ENCODE results near the gene KLHL29. TPM values are rescaled to one million over a fixed set of nuclear protein-coding genes. Genes with fewer than 3 reads are reported as not detected.

The KLHL29 gene
- total RNA-seq, 1 experiment from 2014 or later = 16.7 TPM

DNA sequence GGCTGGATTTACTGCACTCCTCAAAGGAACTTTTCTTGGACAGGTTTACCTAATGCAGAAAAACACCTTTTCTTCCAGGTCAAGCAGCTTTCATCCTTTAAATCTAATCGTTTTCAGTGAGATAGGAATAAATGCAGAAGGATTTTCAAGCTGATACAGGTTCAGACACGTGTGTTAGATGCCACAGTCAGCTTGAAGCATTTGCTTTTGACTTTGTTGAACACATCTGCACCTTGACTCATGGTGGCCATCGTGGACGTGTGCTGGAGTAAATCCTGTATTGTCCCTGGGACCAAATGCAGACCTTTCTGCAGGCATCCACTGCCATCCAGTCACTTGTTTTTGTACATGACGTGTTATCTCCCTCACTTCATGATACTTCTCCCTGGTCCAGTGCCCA, 61.9 kb downstream of the KLHL29 start:
- DNase-seq (ENCODE audit: low read depth, low spot score) = no peak
- Histone ChIP-seq H3K9ac (ENCODE audit: low read length) (no peak overlapping the region), H3K36me3 (ENCODE audit: control insufficient read depth in 1 of 2, insufficient read depth in 2 of 2, low read length in 2 of 2) (no peaks in the 10 kb centered on the region), H3K27me3 (ENCODE audit: insufficient read depth, low read length) (no peaks in the 10 kb centered on the region), H2AFZ (ENCODE audit: low read depth, low read length, poor library complexity, severe bottlenecking) (no peak overlapping the region), H3K4me1 (ENCODE audit: control insufficient read depth in 1 of 2, insufficient read depth in 2 of 2, low read length in 2 of 2) (no peaks in the 10 kb centered on the region), H3K4me2 (ENCODE audit: low read length) (no peak overlapping the region), H3K9me3 (ENCODE audit: control insufficient read depth in 1 of 2, insufficient read depth in 1 of 2, low read depth in 1 of 2, low read length in 2 of 2) (no peaks in the 10 kb centered on the region), H3K9me2 (ENCODE audit: insufficient read depth) (no peaks in the 10 kb centered on the region), H3K4me3 (replicated peaks in 1 of 2; ENCODE audit: low read depth in 1 of 2, low read length in 2 of 2) (no peak overlapping the region), H3K27ac (ENCODE audit: low read depth, low read length) (no peak overlapping the region), H4K20me1 (ENCODE audit: insufficient read depth) (no peaks in the 10 kb centered on the region), H3K79me2 (ENCODE audit: insufficient read depth, low read length) (peaks cover 4% of the 10 kb centered on the region; the same call in 1 of the 2 replicates)
- RAD21 ChIA-PET (ENCODE audit: low non-redundant PET in 1 of 2, low total read pairs in 2 of 2, uncharacterized antibody in 2 of 2, unreplicated experiment in 2 of 2) = no interaction called here
- CTCF ChIA-PET = no interaction called here
- no TSS peak for BruUV-seq (replicated peaks)
- no peak for TF ChIP-seq YY1 (IDR thresholded peaks at IDR 0.05; ENCODE audit: extremely low read depth, insufficient replicate concordance, low read depth, low read length)
- TF ChIP-seq SP1 (IDR thresholded peaks at IDR 0.05; ENCODE audit: low read depth) = no peak
- TF ChIP-seq ZFX (IDR thresholded peaks at IDR 0.05) = no peak
- TF ChIP-seq ZNF274 (IDR thresholded peaks at IDR 0.05; ENCODE audit: low read depth, low read length) = no peak
- TF ChIP-seq, protein P1, sequence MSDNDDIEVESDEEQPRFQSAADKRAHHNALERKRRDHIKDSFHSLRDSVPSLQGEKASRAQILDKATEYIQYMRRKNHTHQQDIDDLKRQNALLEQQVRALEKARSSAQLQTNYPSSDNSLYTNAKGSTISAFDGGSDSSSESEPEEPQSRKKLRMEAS (IDR thresholded peaks at IDR 0.05) = no peak
- TF ChIP-seq, protein P2, sequence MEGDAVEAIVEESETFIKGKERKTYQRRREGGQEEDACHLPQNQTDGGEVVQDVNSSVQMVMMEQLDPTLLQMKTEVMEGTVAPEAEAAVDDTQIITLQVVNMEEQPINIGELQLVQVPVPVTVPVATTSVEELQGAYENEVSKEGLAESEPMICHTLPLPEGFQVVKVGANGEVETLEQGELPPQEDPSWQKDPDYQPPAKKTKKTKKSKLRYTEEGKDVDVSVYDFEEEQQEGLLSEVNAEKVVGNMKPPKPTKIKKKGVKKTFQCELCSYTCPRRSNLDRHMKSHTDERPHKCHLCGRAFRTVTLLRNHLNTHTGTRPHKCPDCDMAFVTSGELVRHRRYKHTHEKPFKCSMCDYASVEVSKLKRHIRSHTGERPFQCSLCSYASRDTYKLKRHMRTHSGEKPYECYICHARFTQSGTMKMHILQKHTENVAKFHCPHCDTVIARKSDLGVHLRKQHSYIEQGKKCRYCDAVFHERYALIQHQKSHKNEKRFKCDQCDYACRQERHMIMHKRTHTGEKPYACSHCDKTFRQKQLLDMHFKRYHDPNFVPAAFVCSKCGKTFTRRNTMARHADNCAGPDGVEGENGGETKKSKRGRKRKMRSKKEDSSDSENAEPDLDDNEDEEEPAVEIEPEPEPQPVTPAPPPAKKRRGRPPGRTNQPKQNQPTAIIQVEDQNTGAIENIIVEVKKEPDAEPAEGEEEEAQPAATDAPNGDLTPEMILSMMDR (IDR thresholded peaks at IDR 0.05 in 2 of 3, conservative IDR thresholded peaks at IDR 0.05 in 1 of 3; ENCODE audit: borderline replicate concordance in 1 of 3, insufficient read depth in 1 of 3, low read depth in 2 of 3, low read length in 2 of 3) = no peak
- TF ChIP-seq CEBPB (IDR thresholded peaks at IDR 0.05; ENCODE audit: low read depth) = no peak
- intact Hi-C loops (cut with micrococcal nuclease) = no loop called here
- no peak for ATAC-seq
- POLR2A ChIA-PET = no interaction called here

DNA sequence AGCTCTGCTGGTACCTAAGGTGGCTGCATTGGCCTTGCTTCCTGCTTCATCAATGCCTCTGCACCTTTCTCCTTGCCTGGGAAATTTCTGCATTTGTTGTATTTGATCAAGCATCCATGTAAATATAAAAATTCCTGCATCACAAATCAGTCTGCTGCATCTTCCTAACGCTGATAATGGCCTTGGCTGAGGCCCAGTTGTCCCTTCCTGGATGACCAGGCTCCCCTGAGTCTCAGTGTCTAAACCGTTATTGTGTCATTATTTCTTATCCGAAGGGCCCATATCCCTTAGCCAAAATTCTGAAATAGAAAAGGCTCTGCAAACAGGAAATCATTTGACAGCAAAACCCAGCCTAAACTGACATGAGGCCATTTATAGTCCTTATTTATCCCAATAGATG, 62.4 kb downstream of the KLHL29 start:
- no peak overlapping the region for H3K4me3 ChIP-seq (replicated peaks in 1 of 2; ENCODE audit: low read depth in 1 of 2, low read length in 2 of 2)
- POLR2A ChIA-PET = no interaction called here
- H2AFZ ChIP-seq (ENCODE audit: low read depth, low read length, poor library complexity, severe bottlenecking) = no peak overlapping the region
- no TSS peak for BruUV-seq (replicated peaks)
- ATAC-seq = no peak
- intact Hi-C loops (cut with micrococcal nuclease) = no loop called here
- no peak for TF ChIP-seq SIN3A (IDR thresholded peaks at IDR 0.05; ENCODE audit: low read depth)
- TF ChIP-seq POLR2A (IDR thresholded peaks at IDR 0.05; ENCODE audit: borderline replicate concordance, extremely low read depth, insufficient read depth, insufficient read length) = no peak
- no peak for TF ChIP-seq CBX3 (IDR thresholded peaks at IDR 0.05; ENCODE audit: low read depth)
- TF ChIP-seq ZFX (IDR thresholded peaks at IDR 0.05) = no peak
- TF ChIP-seq EGR1 (IDR thresholded peaks at IDR 0.05; ENCODE audit: low read depth) = no peak
- TF ChIP-seq ZNF274 (IDR thresholded peaks at IDR 0.05; ENCODE audit: low read depth, low read length) = no peak
- no peak for TF ChIP-seq SRF (IDR thresholded peaks at IDR 0.05; ENCODE audit: low read depth)
- TF ChIP-seq EZH2 (IDR thresholded peaks at IDR 0.05) = no peak
- no peak for TF ChIP-seq RAD21 (IDR thresholded peaks at IDR 0.05; ENCODE audit: low read depth)
- TF ChIP-seq YY1 (IDR thresholded peaks at IDR 0.05; ENCODE audit: extremely low read depth, insufficient replicate concordance, low read depth, low read length) = no peak
- no peak for TF ChIP-seq ELF1 (IDR thresholded peaks at IDR 0.05; ENCODE audit: borderline replicate concordance, low read depth)
- no peak for TF ChIP-seq EZH2phosphoT487 (IDR thresholded peaks at IDR 0.05; ENCODE audit: borderline replicate concordance)
- TF ChIP-seq, protein P2 (IDR thresholded peaks at IDR 0.05 in 2 of 3, conservative IDR thresholded peaks at IDR 0.05 in 1 of 3; ENCODE audit: borderline replicate concordance in 1 of 3, insufficient read depth in 1 of 3, low read depth in 2 of 3, low read length in 2 of 3) = no peak
- TF ChIP-seq FOSL1 (IDR thresholded peaks at IDR 0.05; ENCODE audit: low read depth) = no peak
- TF ChIP-seq SP1 (IDR thresholded peaks at IDR 0.05; ENCODE audit: low read depth) = no peak
- no peaks in the 10 kb centered on the region for H3K9me3 ChIP-seq (ENCODE audit: control insufficient read depth in 1 of 2, insufficient read depth in 1 of 2, low read depth in 1 of 2, low read length in 2 of 2)
- no peaks in the 10 kb centered on the region for H3K36me3 ChIP-seq (ENCODE audit: control insufficient read depth in 1 of 2, insufficient read depth in 2 of 2, low read length in 2 of 2)
- H3K27me3 ChIP-seq (ENCODE audit: insufficient read depth, low read length) = no peaks in the 10 kb centered on the region
- H3K27ac ChIP-seq (ENCODE audit: low read depth, low read length) = no peak overlapping the region
- peaks cover 4% of the 10 kb centered on the region; the same call in 1 of the 2 replicates for H3K79me2 ChIP-seq (ENCODE audit: insufficient read depth, low read length)
- H3K9me2 ChIP-seq (ENCODE audit: insufficient read depth) = no peaks in the 10 kb centered on the region
- no peak overlapping the region for H3K4me2 ChIP-seq (ENCODE audit: low read length)
- H3K4me1 ChIP-seq (ENCODE audit: control insufficient read depth in 1 of 2, insufficient read depth in 2 of 2, low read length in 2 of 2) = no peaks in the 10 kb centered on the region
- DNase-seq (ENCODE audit: low read depth, low spot score) = no peak
- no peaks in the 10 kb centered on the region for H4K20me1 ChIP-seq (ENCODE audit: insufficient read depth)
- no peak overlapping the region for H3K9ac ChIP-seq (ENCODE audit: low read length)
- CTCF ChIA-PET = no interaction called here
- RAD21 ChIA-PET (ENCODE audit: low non-redundant PET in 1 of 2, low total read pairs in 2 of 2, uncharacterized antibody in 2 of 2, unreplicated experiment in 2 of 2) = no interaction called here
